Measurements from ENCODE around the gene DDX31. TPM values are rescaled to one million over a fixed set of nuclear protein-coding genes. Genes with fewer than 3 reads are reported as not detected.

The DDX31 gene
- total RNA-seq, 4 donors from 2014 or later, result 16.9 to 24.1 (median 18.6) TPM

DNA sequence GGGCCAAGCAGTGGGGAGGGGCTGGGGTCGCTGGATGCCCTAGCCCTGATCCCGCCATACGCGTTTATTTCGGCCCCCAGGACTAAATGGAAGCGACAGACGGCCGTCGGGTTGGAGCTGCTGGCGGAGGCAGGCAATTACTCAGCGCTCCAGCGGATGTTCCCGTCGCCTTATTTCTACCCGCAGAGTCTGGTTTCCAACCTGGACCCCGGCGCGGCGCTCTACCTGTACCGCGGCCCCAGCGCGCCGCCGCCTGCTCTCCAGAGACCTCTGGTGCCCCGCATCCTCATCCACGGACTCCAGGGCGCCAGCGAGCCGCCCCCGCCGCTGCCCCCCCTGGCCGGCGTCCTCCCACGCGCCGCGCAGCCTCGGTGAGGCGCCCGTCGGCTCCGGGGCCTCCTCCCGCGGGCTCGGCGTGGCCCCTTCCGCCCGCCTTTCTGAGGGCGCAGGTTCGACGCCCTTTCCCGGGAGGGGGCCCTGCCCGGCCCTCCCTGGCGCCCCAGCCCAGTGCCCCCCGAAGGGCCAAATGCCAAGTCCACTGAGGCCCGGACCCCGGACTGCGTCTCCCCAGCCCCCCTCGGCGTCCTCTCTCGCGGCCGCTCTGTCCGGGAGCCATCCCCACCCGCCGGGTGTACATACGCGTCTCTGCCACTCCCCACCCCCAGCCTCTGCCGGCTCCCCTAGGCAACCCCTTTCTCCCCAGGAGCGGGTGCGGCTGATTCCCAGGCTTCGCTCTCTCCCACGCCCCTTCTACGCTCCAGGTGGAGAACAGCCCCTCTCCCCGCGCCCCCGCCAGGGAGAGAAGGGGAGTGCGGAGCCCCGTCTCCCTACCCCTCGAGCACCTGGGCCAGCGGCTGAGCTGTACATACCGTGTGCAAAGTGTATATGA lies 80.4 kb downstream of the DDX31 start:
- no peak overlapping the region for H3K4me3 ChIP-seq (ENCODE audit: low read depth, poor library complexity, severe bottlenecking)
- intact Hi-C loops (cut with DNase I; ENCODE audit: low total_unique reads), result no loop called here
- WGBS, 2 donors, result 3% methylated on average over 67 to 68 of the region's 83 CpGs
- no peak for DNase-seq (ENCODE audit: low spot score in 2 of 2)
- TF ChIP-seq CTCF (IDR thresholded peaks at IDR 0.05) (no peak), POLR2A (IDR thresholded peaks at IDR 0.05) (no peak)

DNA sequence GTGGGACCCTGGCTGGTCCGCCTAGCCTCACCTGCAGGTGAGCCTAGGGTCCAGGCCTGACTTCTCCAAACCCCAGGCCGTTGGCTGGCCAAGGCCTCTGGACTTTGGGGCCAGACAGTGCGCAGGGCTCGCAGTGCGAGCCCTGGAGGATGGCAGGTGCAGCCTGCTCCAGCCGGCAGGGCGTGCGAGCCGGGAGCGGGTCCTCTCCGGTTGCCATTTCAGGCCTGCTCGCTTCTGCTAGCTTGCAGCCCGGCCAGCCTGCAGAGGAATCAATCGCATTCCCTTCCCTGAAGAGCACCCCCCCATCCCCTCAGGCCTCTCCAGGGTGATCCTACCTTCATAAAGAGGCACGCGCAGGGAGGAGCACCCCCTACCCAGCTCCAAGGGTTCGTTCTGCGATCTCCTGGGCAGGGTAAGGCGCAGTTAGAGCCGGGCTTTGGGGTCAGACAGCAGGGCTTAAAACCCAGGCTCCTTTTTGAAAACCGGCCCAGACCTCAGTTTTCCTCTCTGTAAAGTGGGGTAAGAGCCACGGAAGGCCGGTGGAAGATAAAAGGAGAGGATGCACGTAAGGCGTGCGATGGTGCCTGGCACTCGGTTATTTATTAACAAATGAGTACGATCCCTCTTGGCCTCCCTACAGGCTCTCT lies 81.2 kb downstream of the DDX31 start:
- no peak for DNase-seq (ENCODE audit: low spot score in 2 of 2)
- TF ChIP-seq CTCF (IDR thresholded peaks at IDR 0.05) (no peak), POLR2A (IDR thresholded peaks at IDR 0.05) (no peak)
- 7% methylated on average over 22 to 27 of the region's 28 CpGs for WGBS, 2 donors
- intact Hi-C loops (cut with DNase I; ENCODE audit: low total_unique reads), result no loop called here
- H3K4me3 ChIP-seq (ENCODE audit: low read depth, poor library complexity, severe bottlenecking), result no peak overlapping the region

DNA sequence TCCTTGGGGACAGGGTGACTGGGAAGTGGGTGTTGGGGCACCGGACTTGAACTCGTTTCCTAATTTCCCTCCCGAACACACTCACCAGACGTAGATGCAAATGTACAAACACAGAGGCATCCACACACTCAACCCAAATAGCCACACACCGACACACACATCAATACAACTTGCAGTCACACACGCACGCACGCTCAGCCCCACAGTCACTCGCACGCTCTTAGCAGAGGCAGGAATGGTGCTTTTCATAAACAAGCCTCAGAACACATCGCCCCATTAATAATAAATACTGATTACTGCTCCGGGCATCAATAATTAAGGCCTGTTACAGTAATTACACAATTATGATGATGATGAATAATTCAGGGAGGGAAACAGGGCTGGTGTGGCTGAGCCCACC lies 81.7 kb downstream of the DDX31 start:
- TF ChIP-seq CTCF (IDR thresholded peaks at IDR 0.05), result no peak
- no peak for TF ChIP-seq POLR2A (IDR thresholded peaks at IDR 0.05)
- no peak for DNase-seq (ENCODE audit: low spot score in 2 of 2)
- 26 to 32% methylated on average over 12 of the region's 12 CpGs for WGBS, 2 donors
- H3K4me3 ChIP-seq (ENCODE audit: low read depth, poor library complexity, severe bottlenecking), result no peak overlapping the region
- intact Hi-C loops (cut with DNase I; ENCODE audit: low total_unique reads), result no loop called here

- no peak overlapping the region for H3K4me3 ChIP-seq (ENCODE audit: low read depth, poor library complexity, severe bottlenecking)
- 0 to 18% methylated on average over 4 of the region's 6 CpGs for WGBS, 2 donors
- intact Hi-C loops (cut with DNase I; ENCODE audit: low total_unique reads), result no loop called here
- TF ChIP-seq CTCF (IDR thresholded peaks at IDR 0.05) (no peak), POLR2A (IDR thresholded peaks at IDR 0.05) (no peak)
- DNase-seq (ENCODE audit: low spot score in 2 of 2), result no peak
These were observed 82.2 kb downstream of the DDX31 start for GRCh38 chr9:132587592-132587955.

GRCh38 chr9:132586830-132587591 lies 82.8 kb downstream of the DDX31 start:
- intact Hi-C loops (cut with DNase I; ENCODE audit: low total_unique reads), result no loop called here
- no peak for TF ChIP-seq CTCF (IDR thresholded peaks at IDR 0.05)
- TF ChIP-seq POLR2A (IDR thresholded peaks at IDR 0.05), result no peak

More at GRCh38 chr9:132586830-132587591, 82.8 kb downstream of the DDX31 start:
- WGBS, 2 donors, result 3 to 4% methylated on average over 19 to 64 of the region's 74 CpGs
- no peak overlapping the region for H3K4me3 ChIP-seq (ENCODE audit: low read depth, poor library complexity, severe bottlenecking)
- DNase-seq (ENCODE audit: low spot score in 2 of 2), result no peak

All from lower leg skin (tissue), 4 donors.